ENCODE results near the gene EFCAB6. TPM values are rescaled to one million over a fixed set of nuclear protein-coding genes. Genes with fewer than 3 reads are reported as not detected.

Gene EFCAB6
- polyA plus RNA-seq, 3 donors = not detected

DNA sequence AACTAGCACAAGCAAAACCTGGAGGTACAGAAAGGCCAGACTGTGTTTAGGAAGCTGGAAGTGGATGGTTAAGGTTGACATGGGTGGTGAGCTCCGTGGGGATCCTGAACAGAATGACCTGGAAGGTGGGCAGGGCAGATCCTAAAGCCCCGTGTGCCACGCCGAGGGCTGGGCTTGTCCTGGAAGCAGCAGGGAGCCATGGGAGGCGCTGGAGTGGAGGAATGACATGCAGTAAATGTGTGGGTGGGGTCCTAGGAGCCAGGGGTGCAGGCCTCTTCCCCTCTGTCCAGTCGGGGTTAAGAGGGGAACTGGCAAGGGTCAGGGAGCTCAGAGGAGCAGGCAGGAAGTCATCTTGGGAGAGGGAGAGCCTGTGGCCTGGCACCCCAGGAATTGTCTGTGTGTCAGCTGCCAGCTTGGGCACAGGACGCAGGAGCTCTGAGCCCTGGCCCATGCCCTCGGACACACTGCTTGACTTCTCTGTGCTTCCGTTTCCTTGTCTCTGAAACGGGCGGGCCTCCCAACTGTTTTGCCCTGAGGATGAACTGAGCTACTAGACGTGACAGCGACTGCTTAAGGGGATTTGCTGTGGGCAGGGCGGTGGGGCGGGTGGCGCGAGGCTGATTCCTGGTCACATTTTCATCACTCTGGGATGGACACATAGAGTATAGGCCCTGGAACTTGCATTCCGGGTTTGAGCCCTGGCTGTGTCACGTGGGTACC is 324.6 kb downstream of the EFCAB6 start:
- H3K27ac Mint-ChIP-seq = no peak overlapping the region

DNA sequence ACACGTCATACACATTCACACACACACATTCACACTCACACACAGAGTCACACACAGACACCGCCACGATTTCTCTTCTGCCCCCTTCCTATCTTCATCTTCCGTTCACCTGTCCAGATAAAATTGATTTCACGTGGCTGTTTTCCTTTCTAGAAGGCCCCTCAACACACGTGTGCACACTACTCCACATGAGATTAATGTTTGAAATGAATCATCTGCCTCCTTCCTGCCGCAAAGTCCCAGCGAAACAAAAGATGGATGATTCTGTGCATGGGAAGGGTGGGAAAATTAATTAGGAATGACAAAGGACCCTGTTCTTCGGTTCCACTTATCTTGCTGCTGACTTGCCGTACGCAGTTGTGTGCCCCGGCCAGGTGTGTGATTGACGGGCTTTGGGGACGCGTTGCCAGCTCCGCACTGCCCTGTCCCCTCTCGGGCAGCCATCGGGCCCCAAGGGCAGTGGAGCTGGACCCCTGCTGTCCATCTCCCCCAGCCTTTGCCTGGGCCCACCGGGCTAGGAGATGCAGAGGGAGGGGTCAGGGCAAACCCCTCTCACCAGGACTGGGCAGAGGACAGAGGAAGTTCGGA is 326.5 kb downstream of the EFCAB6 start:
- H2AFZ ChIP-seq (ENCODE audit: insufficient read depth, low read depth, low read length, poor library complexity, severe bottlenecking) = no peak overlapping the region
- no peaks in the 10 kb centered on the region for H3K36me3 ChIP-seq (replicated peaks in 1 of 2; ENCODE audit: control insufficient read depth in 1 of 2, insufficient read depth in 2 of 2, low read length in 2 of 2)
- Mint-ChIP-seq H3K27ac (no peak overlapping the region), H3K27me3 (ENCODE audit: low read depth in 3 of 3) (peaks cover 0 to 4% (median 1%) of the 10 kb centered on the region in 3 donors), H3K9me3 (peaks cover 0 to 2% (median 0%) of the 10 kb centered on the region in 7 donors), H3K4me3 (no peak overlapping the region), H3K36me3 (no peaks in the 10 kb centered on the region), H3K4me1 (peaks cover 16% of the 10 kb centered on the region)
- no peaks in the 10 kb centered on the region for H3K27me3 ChIP-seq (ENCODE audit: control insufficient read depth in 2 of 2, insufficient read depth in 2 of 2, low read length in 2 of 2)
- no peaks in the 10 kb centered on the region for H3K9me3 ChIP-seq (replicated peaks in 1 of 2; ENCODE audit: control insufficient read depth in 1 of 2, insufficient read depth in 1 of 2, low read length in 2 of 2)
- H3K4me2 ChIP-seq (replicated peaks; ENCODE audit: extremely low read depth, low read length, poor library complexity, severe bottlenecking) = no peak overlapping the region
- DNase-seq = no peak
- H3K27ac ChIP-seq (ENCODE audit: low read depth in 1 of 2, low read length in 2 of 2) = no peak overlapping the region
- H3K9ac ChIP-seq (ENCODE audit: insufficient read depth, low read length, poor library complexity, severe bottlenecking) = no peak overlapping the region
- TF ChIP-seq, protein P1, sequence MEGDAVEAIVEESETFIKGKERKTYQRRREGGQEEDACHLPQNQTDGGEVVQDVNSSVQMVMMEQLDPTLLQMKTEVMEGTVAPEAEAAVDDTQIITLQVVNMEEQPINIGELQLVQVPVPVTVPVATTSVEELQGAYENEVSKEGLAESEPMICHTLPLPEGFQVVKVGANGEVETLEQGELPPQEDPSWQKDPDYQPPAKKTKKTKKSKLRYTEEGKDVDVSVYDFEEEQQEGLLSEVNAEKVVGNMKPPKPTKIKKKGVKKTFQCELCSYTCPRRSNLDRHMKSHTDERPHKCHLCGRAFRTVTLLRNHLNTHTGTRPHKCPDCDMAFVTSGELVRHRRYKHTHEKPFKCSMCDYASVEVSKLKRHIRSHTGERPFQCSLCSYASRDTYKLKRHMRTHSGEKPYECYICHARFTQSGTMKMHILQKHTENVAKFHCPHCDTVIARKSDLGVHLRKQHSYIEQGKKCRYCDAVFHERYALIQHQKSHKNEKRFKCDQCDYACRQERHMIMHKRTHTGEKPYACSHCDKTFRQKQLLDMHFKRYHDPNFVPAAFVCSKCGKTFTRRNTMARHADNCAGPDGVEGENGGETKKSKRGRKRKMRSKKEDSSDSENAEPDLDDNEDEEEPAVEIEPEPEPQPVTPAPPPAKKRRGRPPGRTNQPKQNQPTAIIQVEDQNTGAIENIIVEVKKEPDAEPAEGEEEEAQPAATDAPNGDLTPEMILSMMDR (IDR thresholded peaks at IDR 0.05) = no peak
- peaks cover 14 to 16% of the 10 kb centered on the region in 2 donors for H3K4me1 ChIP-seq (ENCODE audit: control insufficient read depth in 1 of 2, insufficient read depth in 2 of 2, low read length in 2 of 2)
- intact Hi-C loops (cut with micrococcal nuclease) = no loop called here
- no peaks in the 10 kb centered on the region for H3K79me2 ChIP-seq (ENCODE audit: insufficient read depth, low read length)
- WGBS (ENCODE audit: insufficient coverage) = 97% methylated on average over 17 of the region's 20 CpGs
- no peak overlapping the region for H3K4me3 ChIP-seq (replicated peaks in 1 of 3; ENCODE audit: low read depth in 2 of 3, low read length in 3 of 3)
- H4K20me1 ChIP-seq (ENCODE audit: insufficient read depth, low read length) = no peaks in the 10 kb centered on the region

More for the DNA sequence above, 324.6 kb downstream of the EFCAB6 start:
- Histone ChIP-seq H3K9ac (ENCODE audit: insufficient read depth, low read length, poor library complexity, severe bottlenecking) (no peak overlapping the region), H3K27ac (ENCODE audit: low read depth in 1 of 2, low read length in 2 of 2) (no peak overlapping the region), H3K9me3 (replicated peaks in 1 of 2; ENCODE audit: control insufficient read depth in 1 of 2, insufficient read depth in 1 of 2, low read length in 2 of 2) (no peaks in the 10 kb centered on the region), H3K4me1 (ENCODE audit: control insufficient read depth in 1 of 2, insufficient read depth in 2 of 2, low read length in 2 of 2) (peaks cover under 1 to 1% of the 10 kb centered on the region in 2 donors), H3K36me3 (replicated peaks in 1 of 2; ENCODE audit: control insufficient read depth in 1 of 2, insufficient read depth in 2 of 2, low read length in 2 of 2) (no peaks in the 10 kb centered on the region), H2AFZ (ENCODE audit: insufficient read depth, low read depth, low read length, poor library complexity, severe bottlenecking) (no peak overlapping the region), H3K4me2 (replicated peaks; ENCODE audit: extremely low read depth, low read length, poor library complexity, severe bottlenecking) (no peak overlapping the region), H3K4me3 (replicated peaks in 1 of 3; ENCODE audit: low read depth in 2 of 3, low read length in 3 of 3) (no peak overlapping the region), H3K27me3 (ENCODE audit: control insufficient read depth in 2 of 2, insufficient read depth in 2 of 2, low read length in 2 of 2) (no peaks in the 10 kb centered on the region), H3K79me2 (ENCODE audit: insufficient read depth, low read length) (no peaks in the 10 kb centered on the region), H4K20me1 (ENCODE audit: insufficient read depth, low read length) (no peaks in the 10 kb centered on the region)
- H3K9me3 Mint-ChIP-seq = peaks cover 0 to 4% (median 0%) of the 10 kb centered on the region in 7 donors
- no peaks in the 10 kb centered on the region for H3K4me1 Mint-ChIP-seq
- intact Hi-C loops (cut with micrococcal nuclease) = no loop called here
- WGBS (ENCODE audit: insufficient coverage) = 83% methylated on average over 18 of the region's 19 CpGs
- TF ChIP-seq, protein P1 (IDR thresholded peaks at IDR 0.05) = no peak
- peaks cover 0 to 7% (median 1%) of the 10 kb centered on the region in 3 donors for H3K27me3 Mint-ChIP-seq (ENCODE audit: low read depth in 3 of 3)
- no peak overlapping the region for H3K4me3 Mint-ChIP-seq
- no peaks in the 10 kb centered on the region for H3K36me3 Mint-ChIP-seq
- DNase-seq = no peak

Data from CD14-positive monocyte (primary cell).